Thyroid gland (tissue), 4 donors: ENCODE results near the gene MICAL3. TPM values are rescaled to one million over a fixed set of nuclear protein-coding genes. Genes with fewer than 3 reads are reported as not detected.

ENCODE experiments used
- DNase-seq, 2 donors: peaks; one replicate each; pipeline ENCODE4 v3.0.0-alpha.2; 2019
- H3K27ac ChIP-seq, 3 donors: fragments of 200-600 bp; sonication (generic); 1 replicate in 2 of 3; 2 replicates in 1 of 3; pipeline ENCODE4 v1.5.1; 2016 to 2019; ENCODE audit warnings: mild to moderate bottlenecking in 1 of 3, moderate library complexity in 1 of 3
- H3K27me3 ChIP-seq: fragments of 200-600 bp; sonication (generic); one replicate; pipeline ENCODE4 v1.5.1; 2019
- H3K36me3 ChIP-seq, 2 donors: fragments of 200-600 bp; sonication (generic); one replicate each; pipeline ENCODE4 v1.5.1; 2016 to 2019
- H3K4me1 ChIP-seq, 2 donors: fragments of 200-600 bp; sonication (generic); one replicate each; pipeline ENCODE4 v1.5.1; 2017 to 2019
- H3K4me3 ChIP-seq, 3 donors: fragments of 200-600 bp; sonication (generic); replicated peaks in 1 of 3; 1 replicate in 2 of 3; 2 replicates in 1 of 3; pipeline ENCODE4 v1.5.1; 2016; ENCODE audit warnings: mild to moderate bottlenecking in 1 of 3
- H3K9me3 ChIP-seq: fragments of 200-600 bp; sonication (generic); one replicate; pipeline ENCODE4 v1.5.1; 2017
- CTCF ChIP-seq, 6 experiments: fragments of 200-600 bp in 3 of 6; fragments of 450-650 bp in 3 of 6; sonication (generic) in 3 of 6; IDR thresholded peaks; one replicate each; pipeline ENCODE4 v1.5.1; 2016 to 2019; ENCODE audit warnings: antibody characterized with exemption in 6 of 6, mild to moderate bottlenecking in 2 of 6, inconsistent platforms in 1 of 6, moderate library complexity in 1 of 6
- POLR2A ChIP-seq, 2 donors: fragments of 450-650 bp; IDR thresholded peaks; one replicate each; pipeline ENCODE4 v1.6.1; 2017; ENCODE audit warnings: antibody characterized with exemption in 2 of 2, mild to moderate bottlenecking in 2 of 2, moderate library complexity in 1 of 2
- WGBS, 2 donors: methylation state at CpG; one replicate each; pipeline ENCODE4 v1.1.5; 2017; 5-methylcytosine and 5-hydroxymethylcytosine counted together
- intact Hi-C: fragments of 100-400 bp; cut with DNase I; formaldehyde crosslinking; loops from one replicate; pipeline ENCODE4 v1.15.1; 2023
- total RNA-seq, 4 donors: library from RNA; depleted of rRNA; stranded (reverse); fragments of >200 nt; gene quantifications; one replicate each; pipeline ENCODE4 v1.2.3, GENCODE V29; 2016

MICAL3 gene
- total RNA-seq, 4 donors from 2014 or later = 31.8 to 53.8 (median 43.6) TPM

- Histone ChIP-seq H3K27ac (no peak overlapping the region), H3K9me3 (no peaks in the 10 kb centered on the region), H3K36me3 (no peaks in the 10 kb centered on the region), H3K27me3 (no peaks in the 10 kb centered on the region), H3K4me3 (peak overlapping the region in 2 of 3 donors; percentile 73 to 84), H3K4me1 (peaks cover 8 to 14% of the 10 kb centered on the region in 2 donors)
- DNase-seq = no peak
- WGBS, 2 donors = 60 to 69% methylated on average over 8 to 16 of the region's 18 CpGs
- intact Hi-C loops = no loop called here
- no peak for TF ChIP-seq CTCF (IDR thresholded peaks at IDR 0.05)
- no peak for TF ChIP-seq POLR2A (IDR thresholded peaks at IDR 0.05)
Observed at GRCh38 chr22:17772958-17773605, 251.3 kb downstream of the MICAL3 start.

GRCh38 chr22:17772249-17772957 lies 252.0 kb downstream of the MICAL3 start:
- no peak for TF ChIP-seq CTCF (IDR thresholded peaks at IDR 0.05)
- TF ChIP-seq POLR2A (IDR thresholded peaks at IDR 0.05) = no peak
- H3K4me3 ChIP-seq = no peak overlapping the region
- WGBS, 2 donors = 72 to 73% methylated on average over 16 to 17 of the region's 21 CpGs
- no peak for DNase-seq
- H3K9me3 ChIP-seq = no peaks in the 10 kb centered on the region
- H3K4me1 ChIP-seq = peaks cover 8 to 14% of the 10 kb centered on the region in 2 donors
- no peaks in the 10 kb centered on the region for H3K27me3 ChIP-seq
- no peak overlapping the region for H3K27ac ChIP-seq
- intact Hi-C loops = no loop called here
- H3K36me3 ChIP-seq = no peaks in the 10 kb centered on the region

GRCh38 chr22:17770180-17771077 lies 253.9 kb downstream of the MICAL3 start:
- H3K9me3 ChIP-seq = no peaks in the 10 kb centered on the region
- H3K4me3 ChIP-seq = no peak overlapping the region
- DNase-seq = no peak
- peaks cover 8 to 14% of the 10 kb centered on the region in 2 donors for H3K4me1 ChIP-seq
- WGBS, 2 donors = 91 to 92% methylated on average over 15 to 19 of the region's 19 CpGs
- no peak overlapping the region for H3K27ac ChIP-seq
- intact Hi-C loops = no loop called here
- no peaks in the 10 kb centered on the region for H3K36me3 ChIP-seq
- TF ChIP-seq CTCF (IDR thresholded peaks at IDR 0.05) (no peak), POLR2A (IDR thresholded peaks at IDR 0.05) (no peak)
- H3K27me3 ChIP-seq = no peaks in the 10 kb centered on the region

GRCh38 chr22:17769716-17770082 lies 254.7 kb downstream of the MICAL3 start:
- Histone ChIP-seq H3K27ac (no peak overlapping the region), H3K4me3 (no peak overlapping the region), H3K27me3 (no peaks in the 10 kb centered on the region), H3K36me3 (no peaks in the 10 kb centered on the region), H3K9me3 (no peaks in the 10 kb centered on the region), H3K4me1 (peaks cover 8 to 12% of the 10 kb centered on the region in 2 donors)
- intact Hi-C loops = no loop called here
- no peak for DNase-seq
- 94 to 98% methylated on average over 6 of the region's 9 CpGs for WGBS, 2 donors
- TF ChIP-seq POLR2A (IDR thresholded peaks at IDR 0.05) (no peak), CTCF (IDR thresholded peaks at IDR 0.05) (no peak)
